ENCODE measurements around the gene EML6. TPM values are rescaled to one million over a fixed set of nuclear protein-coding genes. Genes with fewer than 3 reads are reported as not detected.
A peak's percentile ranks its signal among the peaks of the same experiment; 100 is the strongest.

Gene EML6
- total and polyA plus RNA-seq, 10 of the 15 experiments (the other 5 are each of a cell fraction or from before 2014, with no cell fraction given), result 0.09 to 0.67 (median 0.21) TPM

- TF ChIP-seq PRDM15 (CRISPR knock-in tag; IDR thresholded peaks at IDR 0.05), result no peak
Measured at GRCh38 chr2:54845094-54845493, 121.6 kb downstream of the EML6 start (continued).

- H3K9me3 ChIP-seq (replicated peaks; ENCODE audit: control insufficient read depth, insufficient read depth, low read length), result no peaks in the 10 kb centered on the region
- H3K27ac ChIP-seq (ENCODE audit: control insufficient read depth, insufficient read depth), result no peak overlapping the region
- RAD21 ChIA-PET (ENCODE audit: unreplicated experiment), result interaction anchor here (0.9 to 1.3 kb wide), 3 partner anchors 21 to 329 kb away, joined by 3 to 4 read pairs (median 3); no protein-coding TSS in a partner anchor
- TF ChIP-seq BHLHE40 (IDR thresholded peaks at IDR 0.05; ENCODE audit: borderline replicate concordance in 1 of 2, low read depth in 2 of 2, low read length in 1 of 2) (no peak), BRCA1 (IDR thresholded peaks at IDR 0.05; ENCODE audit: low read depth, low read length) (no peak), ATF7 (IDR thresholded peaks at IDR 0.05; ENCODE audit: low read depth) (peak; percentile 48; the same call in 1 of the 2 replicates), ZNF622 (IDR thresholded peaks at IDR 0.05) (no peak), EGR1 (IDR thresholded peaks at IDR 0.05; ENCODE audit: borderline replicate concordance in 1 of 2, low read depth in 2 of 2, low read length in 2 of 2) (no peak), NFIC (IDR thresholded peaks at IDR 0.05; ENCODE audit: low read depth, low read length) (peak; percentile 57; the same call in 1 of the 2 replicates), MEF2B (IDR thresholded peaks at IDR 0.05; ENCODE audit: partially characterized antibody, poor library complexity, severe bottlenecking) (peak; percentile 41), STAT3 (IDR thresholded peaks at IDR 0.05; ENCODE audit: low read depth, low read length) (no peak), HDAC2 (IDR thresholded peaks at IDR 0.05) (no peak), NBN (IDR thresholded peaks at IDR 0.05) (no peak), CREB1 (IDR thresholded peaks at IDR 0.05; ENCODE audit: low read depth) (peak; percentile 73), TCF12 (IDR thresholded peaks at IDR 0.05; ENCODE audit: low read depth, low read length) (no peak), SPI1 (IDR thresholded peaks at IDR 0.05; ENCODE audit: borderline replicate concordance, insufficient read depth, low read depth, low read length) (no peak), ETV6 (conservative IDR thresholded peaks at IDR 0.05 in 1 of 2, IDR thresholded peaks at IDR 0.05 in 1 of 2; ENCODE audit: borderline replicate concordance in 1 of 2, low read depth in 1 of 2) (no peak), IRF5 (IDR thresholded peaks at IDR 0.05; ENCODE audit: borderline replicate concordance) (no peak), TCF7 (IDR thresholded peaks at IDR 0.05; ENCODE audit: borderline replicate concordance) (no peak), NRF1 (conservative IDR thresholded peaks at IDR 0.05; ENCODE audit: low read depth, low read length) (no peak), SMAD5 (IDR thresholded peaks at IDR 0.05; ENCODE audit: low read depth) (no peak), NR2C1 (IDR thresholded peaks at IDR 0.05) (no peak)
Measured at GRCh38 chr2:54845514-54845913, 122.1 kb downstream of the EML6 start.

More at GRCh38 chr2:54845514-54845913, 122.1 kb downstream of the EML6 start:
- H3K27me3 ChIP-seq (replicated peaks in 1 of 2; ENCODE audit: control insufficient read depth in 2 of 2, insufficient read depth in 2 of 2, low read length in 1 of 2), result no peaks in the 10 kb centered on the region
- no peaks in the 10 kb centered on the region for H3K36me3 ChIP-seq (ENCODE audit: control insufficient read depth in 2 of 2, insufficient read depth in 2 of 2, low read length in 1 of 2)
- no peak overlapping the region for H3K9ac ChIP-seq (ENCODE audit: control insufficient read depth, insufficient read depth, low read length)
- ChIA-PET CTCF (interaction anchor here (1.0 to 1.2 kb wide), 4 partner anchors 32 to 738 kb away, joined by 3 to 5 read pairs (median 4); no protein-coding TSS in a partner anchor), SMC1A (ENCODE audit: uncharacterized antibody, unreplicated experiment) (interaction anchor here (1.0 kb wide), 1 partner anchor 141 kb away, joined by 5 read pairs; no protein-coding TSS in a partner anchor), POLR2A (no interaction called here)
- H3K79me2 ChIP-seq (ENCODE audit: control insufficient read depth, insufficient read depth, low read length), result no peaks in the 10 kb centered on the region
- intact Hi-C loops (cut with micrococcal nuclease; ENCODE audit: unreplicated experiment) (no loop called here), in situ Hi-C loops (cut with MboI) (no loop called here)
- ATAC-seq (peak; percentile 88), FAIRE-seq (no peak), DNase-seq (ENCODE audit: low read depth, low spot score) (peak; percentile 5)
- H3K4me3 ChIP-seq, result no peak overlapping the region
- no peaks in the 10 kb centered on the region for H4K20me1 ChIP-seq (ENCODE audit: control insufficient read depth, insufficient read depth)
- H3K4me1 ChIP-seq (ENCODE audit: control insufficient read depth, insufficient read depth, low read length), result peaks cover 10% of the 10 kb centered on the region
- no peak overlapping the region for H2AFZ ChIP-seq (ENCODE audit: control insufficient read depth, low read depth, low read length)
- peak overlapping the region; percentile 14; the same call in 1 of the 2 replicates for H3K4me2 ChIP-seq (ENCODE audit: control insufficient read depth, insufficient read depth)
- no TSS peak for BruUV-seq (replicated peaks)
- WGBS (ENCODE audit: insufficient coverage, insufficient replicate concordance, low lambda C conversion rate, missing lambda C conversion rate), result 70% methylated on average over 2 of the region's 2 CpGs

Data from GM12878 (cell line).